ENCODE results near the gene BSN.

Gene BSN

DNA sequence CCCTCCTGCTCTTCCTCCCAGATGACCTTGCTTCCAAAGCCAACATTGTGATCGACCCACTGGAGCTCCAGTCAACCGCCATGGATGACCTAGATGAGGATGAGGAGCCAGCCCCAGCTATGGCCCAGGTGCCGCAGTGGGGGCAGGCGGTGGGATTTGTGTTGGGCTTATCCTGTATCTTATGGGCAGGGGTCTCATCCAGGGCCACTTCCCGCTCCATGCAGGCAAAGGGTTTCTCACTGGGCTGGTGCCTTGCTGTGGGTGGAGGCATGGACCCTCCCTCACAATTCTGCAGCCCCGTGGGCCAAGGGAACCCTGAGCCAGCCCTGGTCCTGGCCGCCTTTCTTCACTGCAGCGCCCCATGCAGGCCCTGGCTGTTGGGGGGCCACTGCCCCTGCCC, 150.4 kb downstream of the BSN start:
- Histone ChIP-seq H3K4me3 (ENCODE audit: low read depth in 1 of 2, low read length in 2 of 2) (no peak overlapping the region), H3K9me3 (ENCODE audit: insufficient read depth, low read length, severe bottlenecking) (no peaks in the 10 kb centered on the region), H4K20me1 (ENCODE audit: insufficient read depth, low read length) (peaks cover 4% of the 10 kb centered on the region; the same call in 1 of the 2 replicates), H2AFZ (ENCODE audit: low read depth, low read length) (no peak overlapping the region), H3K36me3 (ENCODE audit: insufficient read depth, low read length) (peaks cover 63% of the 10 kb centered on the region), H3K4me2 (ENCODE audit: insufficient read depth, low read length) (no peak overlapping the region), H3K27me3 (ENCODE audit: insufficient read depth, low read length, poor library complexity) (no peaks in the 10 kb centered on the region), H3K79me2 (ENCODE audit: insufficient read depth, low read length) (no peaks in the 10 kb centered on the region), H3K9ac (ENCODE audit: low read depth, low read length) (no peak overlapping the region), H3K27ac (ENCODE audit: low read length) (no peak overlapping the region), H3K4me1 (ENCODE audit: insufficient read depth, low read length) (no peaks in the 10 kb centered on the region)
- no peak for TF ChIP-seq EZH2 (IDR thresholded peaks at IDR 0.05; ENCODE audit: borderline replicate concordance, low read depth, low read length, severe bottlenecking)
- TF ChIP-seq, protein P1, sequence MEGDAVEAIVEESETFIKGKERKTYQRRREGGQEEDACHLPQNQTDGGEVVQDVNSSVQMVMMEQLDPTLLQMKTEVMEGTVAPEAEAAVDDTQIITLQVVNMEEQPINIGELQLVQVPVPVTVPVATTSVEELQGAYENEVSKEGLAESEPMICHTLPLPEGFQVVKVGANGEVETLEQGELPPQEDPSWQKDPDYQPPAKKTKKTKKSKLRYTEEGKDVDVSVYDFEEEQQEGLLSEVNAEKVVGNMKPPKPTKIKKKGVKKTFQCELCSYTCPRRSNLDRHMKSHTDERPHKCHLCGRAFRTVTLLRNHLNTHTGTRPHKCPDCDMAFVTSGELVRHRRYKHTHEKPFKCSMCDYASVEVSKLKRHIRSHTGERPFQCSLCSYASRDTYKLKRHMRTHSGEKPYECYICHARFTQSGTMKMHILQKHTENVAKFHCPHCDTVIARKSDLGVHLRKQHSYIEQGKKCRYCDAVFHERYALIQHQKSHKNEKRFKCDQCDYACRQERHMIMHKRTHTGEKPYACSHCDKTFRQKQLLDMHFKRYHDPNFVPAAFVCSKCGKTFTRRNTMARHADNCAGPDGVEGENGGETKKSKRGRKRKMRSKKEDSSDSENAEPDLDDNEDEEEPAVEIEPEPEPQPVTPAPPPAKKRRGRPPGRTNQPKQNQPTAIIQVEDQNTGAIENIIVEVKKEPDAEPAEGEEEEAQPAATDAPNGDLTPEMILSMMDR (IDR thresholded peaks at IDR 0.05; ENCODE audit: borderline replicate concordance, extremely low read depth, low read length, poor library complexity, severe bottlenecking), result no peak
- no peak for DNase-seq
- ATAC-seq (ENCODE audit: insufficient read depth, low read depth), result no peak

DNA sequence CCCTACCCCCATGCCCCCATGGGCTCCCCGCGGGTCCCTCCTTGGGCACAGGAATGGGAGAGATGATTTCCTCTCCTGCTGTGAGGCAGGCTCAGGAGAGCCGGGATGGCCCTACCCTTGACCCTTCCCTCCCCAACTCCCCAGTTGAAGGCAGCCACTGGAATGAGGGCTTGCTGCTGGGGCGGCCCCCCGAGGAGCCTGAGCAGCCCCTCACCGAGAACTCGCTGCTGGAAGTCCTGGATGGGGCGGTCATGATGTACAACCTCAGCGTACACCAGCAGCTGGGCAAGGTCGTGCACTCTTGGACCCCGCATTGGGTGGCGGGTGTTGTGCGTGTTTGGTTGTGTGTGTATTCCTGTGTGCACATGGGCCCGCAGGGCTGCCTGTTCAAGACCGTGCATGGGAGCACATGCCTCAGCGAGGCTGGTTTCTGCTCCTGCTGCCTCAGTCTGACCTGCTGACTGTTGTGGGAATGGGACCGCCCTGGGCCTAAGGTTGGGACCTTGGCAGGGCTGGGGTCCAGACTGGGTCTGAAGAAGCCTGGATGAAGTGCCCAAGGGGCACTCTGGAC, 151.2 kb downstream of the BSN start:
- H3K79me2 ChIP-seq (ENCODE audit: insufficient read depth, low read length), result no peaks in the 10 kb centered on the region
- H3K36me3 ChIP-seq (ENCODE audit: insufficient read depth, low read length), result peaks cover 55% of the 10 kb centered on the region
- no peaks in the 10 kb centered on the region for H3K27me3 ChIP-seq (ENCODE audit: insufficient read depth, low read length, poor library complexity)
- DNase-seq, result no peak
- H3K4me2 ChIP-seq (ENCODE audit: insufficient read depth, low read length), result no peak overlapping the region
- H2AFZ ChIP-seq (ENCODE audit: low read depth, low read length), result no peak overlapping the region
- no peak overlapping the region for H3K9ac ChIP-seq (ENCODE audit: low read depth, low read length)
- H3K27ac ChIP-seq (ENCODE audit: low read length), result no peak overlapping the region
- H3K4me1 ChIP-seq (ENCODE audit: insufficient read depth, low read length), result no peaks in the 10 kb centered on the region
- peaks cover 4% of the 10 kb centered on the region; the same call in 1 of the 2 replicates for H4K20me1 ChIP-seq (ENCODE audit: insufficient read depth, low read length)
- no peak for ATAC-seq (ENCODE audit: insufficient read depth, low read depth)
- no peaks in the 10 kb centered on the region for H3K9me3 ChIP-seq (ENCODE audit: insufficient read depth, low read length, severe bottlenecking)
- TF ChIP-seq, protein P1 (IDR thresholded peaks at IDR 0.05; ENCODE audit: borderline replicate concordance, extremely low read depth, low read length, poor library complexity, severe bottlenecking), result no peak
- no peak for TF ChIP-seq EZH2 (IDR thresholded peaks at IDR 0.05; ENCODE audit: borderline replicate concordance, low read depth, low read length, severe bottlenecking)
- H3K4me3 ChIP-seq (ENCODE audit: low read depth in 1 of 2, low read length in 2 of 2), result no peak overlapping the region

DNA sequence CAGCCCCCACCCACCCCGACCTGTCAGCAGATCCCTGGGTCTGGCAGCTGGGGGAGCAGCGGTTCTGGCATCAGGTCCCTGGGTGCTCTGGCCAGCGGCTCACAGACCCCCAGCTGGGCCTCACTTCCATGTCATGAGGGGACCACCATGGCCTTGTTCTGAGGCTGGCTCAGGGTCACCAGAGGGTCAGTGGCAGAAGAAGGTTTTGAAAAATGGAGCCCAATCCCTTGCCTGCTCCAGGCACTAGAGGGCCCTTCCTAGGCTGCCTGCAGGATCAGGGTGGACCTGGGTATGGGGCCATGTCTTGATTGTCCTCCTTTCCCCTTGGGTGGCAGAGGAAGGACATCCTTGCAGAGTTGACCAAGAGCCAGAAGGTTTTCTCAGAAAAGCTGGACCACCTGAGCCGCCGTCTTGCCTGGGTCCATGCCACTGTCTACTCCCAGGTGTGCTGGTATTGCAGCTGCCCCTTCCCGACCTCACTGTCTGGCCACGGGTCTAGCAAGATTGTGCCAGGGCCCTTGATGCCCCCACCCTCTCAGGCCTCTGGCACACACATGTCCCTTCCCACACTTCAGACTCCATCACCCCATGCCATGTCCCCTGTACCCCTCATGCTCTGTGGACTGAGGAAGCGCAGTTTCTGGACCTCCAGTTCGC, 152.3 kb downstream of the BSN start:
- no peak for ATAC-seq (ENCODE audit: insufficient read depth, low read depth)

More for the DNA sequence above, 152.3 kb downstream of the BSN start:
- H3K27ac ChIP-seq (ENCODE audit: low read length), result no peak overlapping the region
- no peaks in the 10 kb centered on the region for H3K79me2 ChIP-seq (ENCODE audit: insufficient read depth, low read length)
- no peaks in the 10 kb centered on the region for H3K9me3 ChIP-seq (ENCODE audit: insufficient read depth, low read length, severe bottlenecking)
- H3K4me1 ChIP-seq (ENCODE audit: insufficient read depth, low read length), result no peaks in the 10 kb centered on the region
- TF ChIP-seq, protein P1 (IDR thresholded peaks at IDR 0.05; ENCODE audit: borderline replicate concordance, extremely low read depth, low read length, poor library complexity, severe bottlenecking), result no peak
- TF ChIP-seq EZH2 (IDR thresholded peaks at IDR 0.05; ENCODE audit: borderline replicate concordance, low read depth, low read length, severe bottlenecking), result no peak
- H3K36me3 ChIP-seq (ENCODE audit: insufficient read depth, low read length), result peaks cover 44% of the 10 kb centered on the region
- no peak for DNase-seq
- H3K4me2 ChIP-seq (ENCODE audit: insufficient read depth, low read length), result no peak overlapping the region
- H2AFZ ChIP-seq (ENCODE audit: low read depth, low read length), result no peak overlapping the region
- H3K4me3 ChIP-seq (ENCODE audit: low read depth in 1 of 2, low read length in 2 of 2), result no peak overlapping the region
- no peaks in the 10 kb centered on the region for H3K27me3 ChIP-seq (ENCODE audit: insufficient read depth, low read length, poor library complexity)
- peaks cover 4% of the 10 kb centered on the region; the same call in 1 of the 2 replicates for H4K20me1 ChIP-seq (ENCODE audit: insufficient read depth, low read length)
- H3K9ac ChIP-seq (ENCODE audit: low read depth, low read length), result no peak overlapping the region

Data from DND-41 (cell line).